GM23248 (cell line): Measurements from ENCODE around the gene PROC.

Source experiments
- EZH2 ChIP-seq: fragments of 200-600 bp; sonication (generic); IDR thresholded peaks from 2 replicates; pipeline ENCODE4 v1.6.1; 2018; ENCODE audit warnings: antibody characterized with exemption, mild to moderate bottlenecking; ENCODE audit not compliant: insufficient read depth, poor library complexity, severe bottlenecking
- EZH2phosphoT487 ChIP-seq: fragments of 200-600 bp; sonication (generic); IDR thresholded peaks from 2 replicates; pipeline ENCODE4 v1.6.1; 2018; ENCODE audit warnings: antibody characterized with exemption, moderate library complexity, mild to moderate bottlenecking, low read depth; ENCODE audit not compliant: insufficient read depth

DNA sequence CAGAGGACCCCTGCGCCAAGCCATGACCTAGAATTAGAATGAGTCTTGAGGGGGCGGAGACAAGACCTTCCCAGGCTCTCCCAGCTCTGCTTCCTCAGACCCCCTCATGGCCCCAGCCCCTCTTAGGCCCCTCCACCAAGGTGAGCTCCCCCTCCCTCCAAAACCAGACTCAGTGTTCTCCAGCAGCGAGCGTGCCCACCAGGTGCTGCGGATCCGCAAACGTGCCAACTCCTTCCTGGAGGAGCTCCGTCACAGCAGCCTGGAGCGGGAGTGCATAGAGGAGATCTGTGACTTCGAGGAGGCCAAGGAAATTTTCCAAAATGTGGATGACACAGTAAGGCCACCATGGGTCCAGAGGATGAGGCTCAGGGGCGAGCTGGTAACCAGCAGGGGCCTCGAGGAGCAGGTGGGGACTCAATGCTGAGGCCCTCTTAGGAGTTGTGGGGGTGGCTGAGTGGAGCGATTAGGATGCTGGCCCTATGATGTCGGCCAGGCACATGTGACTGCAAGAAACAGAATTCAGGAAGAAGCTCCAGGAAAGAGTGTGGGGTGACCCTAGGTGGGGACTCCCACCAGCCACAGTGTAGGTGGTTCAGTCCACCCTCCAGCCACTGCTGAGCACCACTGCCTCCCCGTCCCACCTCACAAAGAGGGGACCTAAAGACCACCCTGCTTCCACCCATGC is 3.0 kb downstream of the PROC start:
- TF ChIP-seq EZH2phosphoT487 (no peak), EZH2 (no peak)
